ENCODE measurements around the gene FOXP4. TPM values are rescaled to one million over a fixed set of nuclear protein-coding genes. Genes with fewer than 3 reads are reported as not detected.
A peak's percentile ranks its signal among the peaks of the same experiment; 100 is the strongest.

Gene FOXP4
- polyA plus RNA-seq, 2 of the 4 experiments (the other 2 are of a cell fraction), result 2.6 to 14.2 TPM

- FAIRE-seq (no peak), DNase-seq (ENCODE audit: low read depth in 1 of 2, low spot score in 1 of 2) (no peak), ATAC-seq (no peak)
- Histone ChIP-seq H3K4me3 (no peak overlapping the region), H3K27ac (peak overlapping the region in 1 of 2 experiments; percentile 92; a peak in 2 of 6 replicates), H3K9me3 (no peaks in the 10 kb centered on the region), H3K4me1 (peaks cover 45% of the 10 kb centered on the region), H3K4me2 (no peak overlapping the region)
- WGBS (ENCODE audit: missing lambda C conversion rate), result 87% methylated on average over 9 of the region's 9 CpGs
- ChIA-PET POLR2A (no interaction called here), CTCF (interaction anchor here (1.2 to 1.3 kb wide), 3 partner anchors 160 to 221 kb away, joined by 3 to 6 read pairs (median 4); no protein-coding TSS in a partner anchor)
- no peak for TF ChIP-seq ATOH8 (CRISPR knock-in tag; IDR thresholded peaks at IDR 0.05; ENCODE audit: low read depth)
- no peak for TF ChIP-seq CHD2 (IDR thresholded peaks at IDR 0.05; ENCODE audit: low read length, partially characterized antibody)
- no peak for TF ChIP-seq MAZ (IDR thresholded peaks at IDR 0.05; ENCODE audit: borderline replicate concordance, low read depth, low read length)
- TF ChIP-seq FOSB (CRISPR knock-in tag; IDR thresholded peaks at IDR 0.05), result no peak
- TF ChIP-seq NFE2L2 (conservative IDR thresholded peaks at IDR 0.05; ENCODE audit: low read length), result no peak
- no peak for TF ChIP-seq ZSCAN20 (CRISPR knock-in tag; IDR thresholded peaks at IDR 0.05)
- TF ChIP-seq RNF2 (IDR thresholded peaks at IDR 0.05; ENCODE audit: borderline replicate concordance, low read depth), result no peak
- TF ChIP-seq CBX2 (IDR thresholded peaks at IDR 0.05; ENCODE audit: borderline replicate concordance, low read depth), result no peak
- TF ChIP-seq SMC3 (IDR thresholded peaks at IDR 0.05), result no peak
- no peak for TF ChIP-seq ZFP36 (IDR thresholded peaks at IDR 0.05; ENCODE audit: borderline replicate concordance, partially characterized antibody)
- TF ChIP-seq MAFK (IDR thresholded peaks at IDR 0.05; ENCODE audit: partially characterized antibody), result no peak
- no peak for TF ChIP-seq BHLHE40 (IDR thresholded peaks at IDR 0.05; ENCODE audit: low read depth, low read length)
- TF ChIP-seq HOXB13 (CRISPR knock-in tag; IDR thresholded peaks at IDR 0.05; ENCODE audit: low read depth), result no peak
- no peak for TF ChIP-seq PHF8 (IDR thresholded peaks at IDR 0.05; ENCODE audit: borderline replicate concordance, low read depth)
- no peak for TF ChIP-seq TP53 (CRISPR knock-in tag; IDR thresholded peaks at IDR 0.05)
- no peak for TF ChIP-seq E2F6 (IDR thresholded peaks at IDR 0.05; ENCODE audit: borderline replicate concordance, low read depth)
- TF ChIP-seq RARB (CRISPR knock-in tag; IDR thresholded peaks at IDR 0.05), result no peak
- TF ChIP-seq ZC3H11A (IDR thresholded peaks at IDR 0.05), result no peak
These were observed 39.4 kb downstream of the FOXP4 start for GRCh38 chr6:41585605-41586004.

GRCh38 chr6:41586252-41587007 lies 40.2 kb downstream of the FOXP4 start:
- WGBS (ENCODE audit: missing lambda C conversion rate), result 96% methylated on average over 22 of the region's 28 CpGs
- DNase-seq (ENCODE audit: low read depth in 1 of 2, low spot score in 1 of 2) (no peak), ATAC-seq (no peak), FAIRE-seq (no peak)
- TF ChIP-seq RCOR1 (IDR thresholded peaks at IDR 0.05; ENCODE audit: low read depth, low read length) (no peak), CBX8 (IDR thresholded peaks at IDR 0.05) (no peak), FOXS1 (CRISPR knock-in tag; IDR thresholded peaks at IDR 0.05) (no peak), ZSCAN20 (CRISPR knock-in tag; IDR thresholded peaks at IDR 0.05) (no peak), MAX (IDR thresholded peaks at IDR 0.05) (no peak), CHD2 (IDR thresholded peaks at IDR 0.05; ENCODE audit: low read length, partially characterized antibody) (no peak), TP53 (CRISPR knock-in tag; IDR thresholded peaks at IDR 0.05) (no peak), MYC (IDR thresholded peaks at IDR 0.05; ENCODE audit: borderline replicate concordance, low read length) (no peak), GATA3 (IDR thresholded peaks at IDR 0.05; ENCODE audit: borderline replicate concordance) (no peak), CBX2 (IDR thresholded peaks at IDR 0.05; ENCODE audit: borderline replicate concordance, low read depth) (no peak), ZNF302 (CRISPR knock-in tag; IDR thresholded peaks at IDR 0.05) (no peak), REST (IDR thresholded peaks at IDR 0.05) (no peak), POLR2A (IDR thresholded peaks at IDR 0.05; ENCODE audit: low read length) (no peak)
- Histone ChIP-seq H3K4me2 (no peak overlapping the region), H3K4me1 (peaks cover 37% of the 10 kb centered on the region), H3K27ac (no peak overlapping the region; a peak in 1 of 6 replicates), H3K4me3 (no peak overlapping the region), H3K9me3 (no peaks in the 10 kb centered on the region)
- CTCF ChIA-PET, result interaction anchor here (1.1 to 1.9 kb wide), 6 partner anchors 34 to 222 kb away, joined by 3 to 7 read pairs (median 3); no protein-coding TSS in a partner anchor
- POLR2A ChIA-PET, result interaction anchor here (0.6 kb wide), 1 partner anchor 8 kb away, joined by 4 read pairs; no protein-coding TSS in a partner anchor

Data from A549 (cell line).